ENCODE measurements around the gene SPOP. TPM values are rescaled to one million over a fixed set of nuclear protein-coding genes. Genes with fewer than 3 reads are reported as not detected.
"Not testable (repeated sequence)": the region's sequence is repeated elsewhere in the genome, so short reads cannot be mapped to it uniquely, and the experiment has no call there.

The SPOP gene
- total RNA-seq = 10 to 100 TPM; 27.6 to 42.3 (median 33.6) TPM
- polyA plus RNA-seq = 10 to 100 TPM; 14.2 to 27.6 TPM

DNA sequence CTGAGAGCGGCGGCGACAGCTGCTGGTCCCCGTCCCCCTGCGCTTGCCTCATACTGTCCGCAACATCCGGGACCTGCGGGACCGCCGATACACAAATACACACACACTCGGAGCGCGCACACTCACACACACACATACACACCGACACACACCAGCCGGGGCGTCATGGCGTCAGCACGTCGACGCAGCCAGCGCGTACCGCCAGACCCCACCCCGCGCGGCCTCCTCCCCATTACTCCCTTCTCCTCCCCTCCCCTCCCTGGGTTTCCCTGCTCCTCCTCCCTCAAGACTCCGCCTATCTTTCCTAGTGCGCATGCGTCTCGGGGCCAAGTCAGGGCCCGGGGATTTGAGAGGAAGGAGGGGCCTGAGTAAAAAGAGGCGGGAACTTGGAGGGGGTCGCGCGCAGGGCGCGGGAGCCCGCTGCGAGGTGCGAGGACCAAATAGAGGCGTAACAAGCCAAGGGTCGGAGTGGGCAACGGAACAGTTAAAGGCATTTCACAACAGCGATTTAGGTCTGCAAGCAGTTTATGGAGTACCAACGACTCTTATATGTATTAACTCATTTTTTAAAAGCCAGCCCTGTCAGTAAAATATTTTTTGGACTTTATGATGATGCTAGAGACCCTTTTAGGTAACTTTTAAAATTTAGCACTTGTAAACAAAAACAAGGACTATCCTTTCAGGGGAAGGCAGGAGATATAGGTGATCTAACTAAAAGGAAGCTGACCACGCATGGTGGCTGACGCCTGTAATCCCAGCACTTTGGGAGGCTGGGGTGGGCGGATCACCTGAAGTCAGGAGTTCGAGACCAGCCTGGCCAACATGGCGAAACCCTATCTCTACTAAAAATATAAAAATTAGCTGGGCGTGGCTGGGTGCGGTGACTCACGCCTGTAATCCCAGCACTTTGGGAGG, at the start of gene SPOP:
TSS of gene SPOP (minus strand) at position 165 of the 915 bp plus-strand sequence. CDS start 55,287 bp downstream, outside the sequence.
- TF ChIP-seq, protein P1, sequence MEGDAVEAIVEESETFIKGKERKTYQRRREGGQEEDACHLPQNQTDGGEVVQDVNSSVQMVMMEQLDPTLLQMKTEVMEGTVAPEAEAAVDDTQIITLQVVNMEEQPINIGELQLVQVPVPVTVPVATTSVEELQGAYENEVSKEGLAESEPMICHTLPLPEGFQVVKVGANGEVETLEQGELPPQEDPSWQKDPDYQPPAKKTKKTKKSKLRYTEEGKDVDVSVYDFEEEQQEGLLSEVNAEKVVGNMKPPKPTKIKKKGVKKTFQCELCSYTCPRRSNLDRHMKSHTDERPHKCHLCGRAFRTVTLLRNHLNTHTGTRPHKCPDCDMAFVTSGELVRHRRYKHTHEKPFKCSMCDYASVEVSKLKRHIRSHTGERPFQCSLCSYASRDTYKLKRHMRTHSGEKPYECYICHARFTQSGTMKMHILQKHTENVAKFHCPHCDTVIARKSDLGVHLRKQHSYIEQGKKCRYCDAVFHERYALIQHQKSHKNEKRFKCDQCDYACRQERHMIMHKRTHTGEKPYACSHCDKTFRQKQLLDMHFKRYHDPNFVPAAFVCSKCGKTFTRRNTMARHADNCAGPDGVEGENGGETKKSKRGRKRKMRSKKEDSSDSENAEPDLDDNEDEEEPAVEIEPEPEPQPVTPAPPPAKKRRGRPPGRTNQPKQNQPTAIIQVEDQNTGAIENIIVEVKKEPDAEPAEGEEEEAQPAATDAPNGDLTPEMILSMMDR (IDR thresholded peaks at IDR 0.05) = no peak
- peak within 1 kb of the TSS; percentile 42 to 67 (median 60) for H3K4me3 ChIP-seq
- intact Hi-C loops (cut with DNase I) = no loop called here
- no peaks in the 10 kb centered on the region for H3K27me3 ChIP-seq
- 14 to 20% methylated on average over 38 to 53 of the region's 53 CpGs for WGBS, 2 donors
- H3K9me3 ChIP-seq = no peaks in the 10 kb centered on the region
- peak; percentile 51 for FAIRE-seq
- H3K27ac ChIP-seq = peak within 1 kb of the TSS; percentile 90 to 98 (median 96)
- H3K4me1 ChIP-seq = peaks cover 24 to 27% (median 27%) of the 10 kb centered on the region in 3 donors
- no peaks in the 10 kb centered on the region for H3K36me3 ChIP-seq
- peak; percentile 97 to 98 (median 97) for ATAC-seq
- peak; percentile 95 to 100 (median 100) for DNase-seq

DNA sequence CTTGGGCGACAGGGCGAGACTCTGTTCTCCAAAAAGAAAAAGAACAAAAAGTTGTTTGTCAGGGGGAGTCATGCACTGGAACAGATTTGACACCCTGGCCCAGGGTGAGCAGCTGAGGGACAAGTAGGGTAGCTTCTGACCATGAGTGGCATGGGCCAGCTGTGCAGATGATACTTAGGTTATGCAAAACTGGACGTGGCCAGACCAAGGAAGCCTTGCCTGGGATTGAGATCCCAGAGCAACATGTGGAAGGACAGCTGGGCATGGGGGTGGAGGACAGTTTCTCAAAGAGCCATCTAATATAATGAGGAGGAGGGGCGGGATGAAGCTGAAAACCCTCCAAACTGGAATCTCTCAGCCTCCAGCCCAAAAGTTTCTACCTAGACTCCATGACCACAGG, 49.5 kb upstream of the SPOP start:
- intact Hi-C loops (cut with DNase I) = no loop called here
- Histone ChIP-seq H3K4me3 (no peak overlapping the region), H3K9me3 (no peaks in the 10 kb centered on the region), H3K36me3 (peaks cover 0 to under 1% (median 0%) of the 10 kb centered on the region in 3 donors), H3K27ac (no peak overlapping the region), H3K4me1 (peaks cover 9 to 17% (median 13%) of the 10 kb centered on the region in 3 donors), H3K27me3 (no peaks in the 10 kb centered on the region)
- whole genome bisulfite sequencing, 2 donors = 92 to 93% methylated on average over 4 of the region's 4 CpGs
- FAIRE-seq = no peak
- TF ChIP-seq, protein P1 (IDR thresholded peaks at IDR 0.05) = no peak
- no peak for DNase-seq
- no peak for ATAC-seq

DNA sequence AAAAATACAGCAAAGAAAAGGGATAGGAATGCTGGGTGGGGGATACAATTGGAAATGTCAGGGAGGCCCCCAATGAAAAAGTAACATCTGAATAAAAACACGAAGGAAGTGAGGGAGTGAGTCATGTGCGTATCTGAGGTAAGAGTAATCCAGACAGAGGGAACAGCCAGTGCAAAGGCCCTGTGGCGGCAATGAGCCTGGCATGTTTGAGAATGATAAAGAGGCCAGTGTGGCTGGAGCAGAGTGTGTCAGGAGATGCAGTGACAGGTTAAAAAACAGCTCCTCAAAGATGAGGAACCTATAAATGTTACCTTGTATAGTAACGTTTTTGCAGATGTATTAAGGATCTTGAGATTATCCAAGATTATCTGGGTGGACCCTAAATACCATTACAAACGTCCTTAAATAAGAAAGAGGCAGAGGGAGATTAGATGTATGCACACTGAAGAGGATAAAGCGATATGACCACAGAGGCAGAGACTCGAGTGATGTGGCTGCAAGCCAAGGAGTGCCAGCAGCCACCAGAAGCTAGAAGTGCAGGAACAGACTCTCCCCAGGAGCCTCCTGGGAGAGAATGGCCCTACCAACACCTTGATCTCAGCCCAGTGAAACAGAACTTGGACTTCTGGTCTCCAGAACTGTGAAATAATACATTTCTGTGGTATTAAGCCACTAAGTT, 47.7 kb upstream of the SPOP start:
- peaks cover 4 to 8% (median 5%) of the 10 kb centered on the region in 3 donors for H3K4me1 ChIP-seq
- no peaks in the 10 kb centered on the region for H3K9me3 ChIP-seq
- no peak overlapping the region for H3K27ac ChIP-seq
- no peak for ATAC-seq
- H3K4me3 ChIP-seq = no peak overlapping the region
- TF ChIP-seq, protein P1 (IDR thresholded peaks at IDR 0.05) = no peak
- intact Hi-C loops (cut with DNase I) = no loop called here
- no peak for FAIRE-seq
- H3K36me3 ChIP-seq = peaks cover 0 to 4% (median 4%) of the 10 kb centered on the region in 3 donors
- no peaks in the 10 kb centered on the region for H3K27me3 ChIP-seq
- WGBS, 2 donors = 86 to 87% methylated on average over 7 of the region's 7 CpGs
- no peak for DNase-seq

DNA sequence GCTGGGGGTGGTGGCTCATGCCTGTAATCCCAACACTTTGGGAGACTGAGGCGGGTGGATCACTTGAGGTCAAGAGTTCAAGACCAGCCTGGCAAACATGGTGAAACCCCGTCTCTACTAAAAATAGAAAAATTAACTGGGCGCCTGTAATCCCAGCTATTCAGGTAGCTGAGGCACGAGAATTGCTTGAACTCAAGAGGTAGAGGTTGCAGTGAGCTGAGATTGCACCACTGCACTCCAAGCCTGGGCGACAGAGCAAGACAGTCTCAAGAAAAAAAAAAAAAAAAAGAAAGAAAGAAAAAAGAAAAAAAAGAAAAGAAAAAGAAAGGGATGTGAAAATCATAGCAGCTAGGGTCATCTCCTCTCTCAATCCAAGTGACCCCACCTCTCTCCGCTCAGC, 46.7 kb upstream of the SPOP start:
- H3K9me3 ChIP-seq; DNase-seq; intact Hi-C loops (cut with DNase I); H3K27ac ChIP-seq; ATAC-seq; H3K4me3 ChIP-seq; H3K4me1 ChIP-seq; H3K36me3 ChIP-seq; H3K27me3 ChIP-seq; FAIRE-seq: not testable (repeated sequence)
- 93 to 94% methylated on average over 6 of the region's 6 CpGs for WGBS, 2 donors

DNA sequence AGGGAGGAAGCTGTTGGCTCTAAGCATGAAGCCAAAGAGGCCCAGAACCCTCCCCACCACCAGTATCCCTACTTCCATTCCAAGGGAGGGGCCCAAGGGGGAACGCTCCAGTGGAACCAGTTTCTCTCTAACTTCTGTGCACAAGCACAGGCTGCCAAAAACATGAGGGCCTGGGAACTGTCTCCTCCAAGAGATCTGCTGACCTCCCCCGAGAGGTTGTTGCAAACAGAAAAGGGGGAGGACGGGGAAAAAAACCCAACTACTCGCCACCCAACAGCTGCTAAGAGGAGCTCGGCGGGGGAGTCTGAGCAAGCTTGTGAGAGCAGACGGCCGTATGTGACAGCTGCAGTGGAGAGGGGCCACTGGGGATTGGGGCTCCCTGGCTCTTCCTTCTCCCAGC, 45.5 kb upstream of the SPOP start:
- Histone ChIP-seq H3K36me3 (peaks cover 0 to 13% (median 4%) of the 10 kb centered on the region in 3 donors), H3K27ac (no peak overlapping the region), H3K4me3 (no peak overlapping the region), H3K4me1 (no peaks in the 10 kb centered on the region), H3K27me3 (no peaks in the 10 kb centered on the region), H3K9me3 (no peaks in the 10 kb centered on the region)
- DNase-seq (peak in 1 of 6 donors; percentile 29), ATAC-seq (peak in 3 of 4 donors; percentile 31 to 61 (median 40)), FAIRE-seq (no peak)
- WGBS, 2 donors = 59 to 68% methylated on average over 8 of the region's 8 CpGs
- TF ChIP-seq, protein P1 (IDR thresholded peaks at IDR 0.05) = no peak
- intact Hi-C loops (cut with DNase I) = no loop called here
